Body of pancreas (tissue), 4 donors: Measurements from ENCODE around the gene NUP88.

Experiments
- POLR2A ChIP-seq, 3 donors: fragments of 450-650 bp; IDR thresholded peaks; one replicate each; pipeline ENCODE4 v1.6.1; 2016; ENCODE audit warnings: antibody characterized with exemption in 3 of 3, mild to moderate bottlenecking in 2 of 3
- TF ChIP-seq, protein P1 (sequence below), 7 experiments: fragments of 450-650 bp in 4 of 7; fragments of 200-600 bp in 3 of 7; sonication (generic) in 3 of 7; IDR thresholded peaks; one replicate each; pipeline ENCODE4 v1.5.1; 2016 to 2019; ENCODE audit warnings: antibody characterized with exemption in 7 of 7

DNA sequence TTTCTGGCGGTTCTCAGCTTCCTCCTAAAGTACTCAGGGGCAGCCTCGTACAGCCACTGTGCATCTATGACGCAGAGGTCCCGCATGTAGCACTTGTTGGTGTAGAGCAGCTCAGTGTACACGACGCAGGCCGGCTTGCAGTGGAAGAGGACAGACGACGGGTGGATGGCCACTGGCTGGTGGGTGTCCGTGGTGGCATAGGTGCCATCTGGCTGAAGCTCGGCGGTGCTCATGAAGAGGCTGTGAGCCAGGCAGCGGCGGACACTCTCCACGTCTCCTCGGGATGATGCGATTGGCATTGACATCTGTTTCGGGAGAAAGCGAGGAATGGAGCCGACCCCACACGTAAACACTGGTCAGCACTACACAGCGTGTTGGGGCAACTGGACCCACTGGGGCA is 24.7 kb upstream of the NUP88 start:
- TF ChIP-seq, protein P1, sequence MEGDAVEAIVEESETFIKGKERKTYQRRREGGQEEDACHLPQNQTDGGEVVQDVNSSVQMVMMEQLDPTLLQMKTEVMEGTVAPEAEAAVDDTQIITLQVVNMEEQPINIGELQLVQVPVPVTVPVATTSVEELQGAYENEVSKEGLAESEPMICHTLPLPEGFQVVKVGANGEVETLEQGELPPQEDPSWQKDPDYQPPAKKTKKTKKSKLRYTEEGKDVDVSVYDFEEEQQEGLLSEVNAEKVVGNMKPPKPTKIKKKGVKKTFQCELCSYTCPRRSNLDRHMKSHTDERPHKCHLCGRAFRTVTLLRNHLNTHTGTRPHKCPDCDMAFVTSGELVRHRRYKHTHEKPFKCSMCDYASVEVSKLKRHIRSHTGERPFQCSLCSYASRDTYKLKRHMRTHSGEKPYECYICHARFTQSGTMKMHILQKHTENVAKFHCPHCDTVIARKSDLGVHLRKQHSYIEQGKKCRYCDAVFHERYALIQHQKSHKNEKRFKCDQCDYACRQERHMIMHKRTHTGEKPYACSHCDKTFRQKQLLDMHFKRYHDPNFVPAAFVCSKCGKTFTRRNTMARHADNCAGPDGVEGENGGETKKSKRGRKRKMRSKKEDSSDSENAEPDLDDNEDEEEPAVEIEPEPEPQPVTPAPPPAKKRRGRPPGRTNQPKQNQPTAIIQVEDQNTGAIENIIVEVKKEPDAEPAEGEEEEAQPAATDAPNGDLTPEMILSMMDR (IDR thresholded peaks at IDR 0.05), result no peak
- no peak for TF ChIP-seq POLR2A (IDR thresholded peaks at IDR 0.05)
